Mucosa of descending colon (tissue), 3 donors: ENCODE results near the gene CHST8. TPM values are rescaled to one million over a fixed set of nuclear protein-coding genes. Genes with fewer than 3 reads are reported as not detected.
A peak's percentile ranks its signal among the peaks of the same experiment; 100 is the strongest.

ENCODE experiments used
- ATAC-seq: fragments of 200-7000 bp; cut with Tn5 transposase; one replicate; pipeline ENCODE4 v1.9.1; 2020; ENCODE audit warnings: mild to moderate bottlenecking, moderate library complexity
- DNase-seq, 3 donors: peaks; one replicate each; pipeline ENCODE4 v3.0.0-alpha.2; 2020
- H3K36me3 ChIP-seq: fragments of 200-600 bp; one replicate; pipeline ENCODE4 v1.8.0; 2021; ENCODE audit warnings: low read depth, mild to moderate bottlenecking
- H3K4me1 ChIP-seq: fragments of 200-600 bp; one replicate; pipeline ENCODE4 v1.8.0; 2021; ENCODE audit warnings: low read depth, mild to moderate bottlenecking
- H3K4me3 ChIP-seq: fragments of 200-600 bp; one replicate; pipeline ENCODE4 v1.8.0; 2021; ENCODE audit warnings: mild to moderate bottlenecking
- H3K9me3 ChIP-seq: fragments of 200-600 bp; one replicate; pipeline ENCODE4 v1.8.0; 2021; ENCODE audit warnings: mild to moderate bottlenecking
- CTCF ChIP-seq: fragments of 200-600 bp; IDR thresholded peaks from one replicate; pipeline ENCODE4 v1.8.0; 2022; ENCODE audit warnings: antibody characterized with exemption, mild to moderate bottlenecking
- intact Hi-C, 2 donors: fragments of 100-400 bp; cut with DNase I in 1 of 2; cut with micrococcal nuclease in 1 of 2; formaldehyde crosslinking; loops; one replicate each; pipeline versions ENCODE4 v1.11.0 to v1.11.1; 2022; cut with DNase I, micrococcal nuclease
- long read RNA-seq, 2 donors: library from polyadenylated mRNA; unstranded; transcript quantifications; one replicate each; pipeline ENCODE4 v2.0.0, GENCODE V29; 2019 to 2021
- total RNA-seq, 3 donors: library from RNA; stranded (reverse); fragmentation: NEBNext Ultra II Directional in 2 of 3; extraction: Animal tissue kit (Norgen Biotek cat#: 25700) in 2 of 3; gene quantifications; one replicate each; pipeline versions ENCODE4 v1.2.1 to v1.2.4, GENCODE V29; 2021 to 2023
- donor health status: DM: no; HTN: no; CAD: no; lungs with moderate emphysema.
- donor health status: DM: no; HTN: no; CAD: no.
- donor health status: DM: no; HTN: yes; CAD: no.

CHST8 gene
- under 1 TPM in 1 of 3 donors, not detected in 2; 0.31 TPM for total RNA-seq
- long read RNA-seq, donor 1, result 0 reads
- long read RNA-seq, donor 2, result 0 reads

GRCh38 chr19:33621811-33622504, at the start of gene CHST8:
TSS of gene CHST8 (plus strand) at chr19:33621953. CDS start at chr19:33689262, 67,309 bp downstream.
- ATAC-seq (peak; percentile 76), DNase-seq (peak in 2 of 3 donors; percentile 52 to 67)
- H3K36me3 ChIP-seq, result no peaks in the 10 kb centered on the region
- no peaks in the 10 kb centered on the region for H3K9me3 ChIP-seq
- peaks cover 10% of the 10 kb centered on the region for H3K4me1 ChIP-seq
- TF ChIP-seq CTCF, result no peak
- intact Hi-C loops, result no loop called here
- no peak within 1 kb of the TSS for H3K4me3 ChIP-seq

GRCh38 chr19:33572929-33573328, 48.8 kb upstream of the CHST8 start:
- intact Hi-C loops, result no loop called here
- no peaks in the 10 kb centered on the region for H3K4me1 ChIP-seq
- DNase-seq (no peak), ATAC-seq (no peak)
- no peaks in the 10 kb centered on the region for H3K36me3 ChIP-seq
- peaks cover 10% of the 10 kb centered on the region for H3K9me3 ChIP-seq
- H3K4me3 ChIP-seq, result no peak overlapping the region
- no peak for TF ChIP-seq CTCF

GRCh38 chr19:33574824-33575223, 46.9 kb upstream of the CHST8 start:
- Histone ChIP-seq H3K9me3 (peaks cover 10% of the 10 kb centered on the region), H3K36me3 (no peaks in the 10 kb centered on the region), H3K4me1 (no peaks in the 10 kb centered on the region), H3K4me3 (no peak overlapping the region)
- DNase-seq (no peak), ATAC-seq (no peak)
- intact Hi-C loops, result no loop called here
- TF ChIP-seq CTCF, result no peak

GRCh38 chr19:33578697-33579096, 43.1 kb upstream of the CHST8 start:
- ATAC-seq (no peak), DNase-seq (no peak)
- intact Hi-C loops, result no loop called here
- TF ChIP-seq CTCF, result no peak
- Histone ChIP-seq H3K9me3 (peaks cover 10% of the 10 kb centered on the region), H3K4me3 (no peak overlapping the region), H3K4me1 (no peaks in the 10 kb centered on the region), H3K36me3 (no peaks in the 10 kb centered on the region)

- no peak for DNase-seq
- intact Hi-C loops, result no loop called here
- no peaks in the 10 kb centered on the region for H3K36me3 ChIP-seq
- H3K9me3 ChIP-seq, result peaks cover 3% of the 10 kb centered on the region
- no peak for TF ChIP-seq CTCF
- ATAC-seq, result no peak
- H3K4me3 ChIP-seq, result no peak overlapping the region
- H3K4me1 ChIP-seq, result no peaks in the 10 kb centered on the region
Measured at GRCh38 chr19:33580026-33580644, 41.6 kb upstream of the CHST8 start.
